ENCODE data around the gene MGAT5.

- no peak for TF ChIP-seq POLR2A (IDR thresholded peaks at IDR 0.05)
- no peak for TF ChIP-seq CTCF (IDR thresholded peaks at IDR 0.05)
Measured at GRCh38 chr2:134352844-134353243, 99.0 kb downstream of the MGAT5 start.
